NCI-H748 (cell line): Measurements from ENCODE around the gene MAPT.

Experiments
- DNase-seq: peaks from one replicate; lab custom pipeline; 2025; ENCODE audit not compliant: unreplicated experiment; lab: John Stamatoyannopoulos, UW

The MAPT gene

DNA sequence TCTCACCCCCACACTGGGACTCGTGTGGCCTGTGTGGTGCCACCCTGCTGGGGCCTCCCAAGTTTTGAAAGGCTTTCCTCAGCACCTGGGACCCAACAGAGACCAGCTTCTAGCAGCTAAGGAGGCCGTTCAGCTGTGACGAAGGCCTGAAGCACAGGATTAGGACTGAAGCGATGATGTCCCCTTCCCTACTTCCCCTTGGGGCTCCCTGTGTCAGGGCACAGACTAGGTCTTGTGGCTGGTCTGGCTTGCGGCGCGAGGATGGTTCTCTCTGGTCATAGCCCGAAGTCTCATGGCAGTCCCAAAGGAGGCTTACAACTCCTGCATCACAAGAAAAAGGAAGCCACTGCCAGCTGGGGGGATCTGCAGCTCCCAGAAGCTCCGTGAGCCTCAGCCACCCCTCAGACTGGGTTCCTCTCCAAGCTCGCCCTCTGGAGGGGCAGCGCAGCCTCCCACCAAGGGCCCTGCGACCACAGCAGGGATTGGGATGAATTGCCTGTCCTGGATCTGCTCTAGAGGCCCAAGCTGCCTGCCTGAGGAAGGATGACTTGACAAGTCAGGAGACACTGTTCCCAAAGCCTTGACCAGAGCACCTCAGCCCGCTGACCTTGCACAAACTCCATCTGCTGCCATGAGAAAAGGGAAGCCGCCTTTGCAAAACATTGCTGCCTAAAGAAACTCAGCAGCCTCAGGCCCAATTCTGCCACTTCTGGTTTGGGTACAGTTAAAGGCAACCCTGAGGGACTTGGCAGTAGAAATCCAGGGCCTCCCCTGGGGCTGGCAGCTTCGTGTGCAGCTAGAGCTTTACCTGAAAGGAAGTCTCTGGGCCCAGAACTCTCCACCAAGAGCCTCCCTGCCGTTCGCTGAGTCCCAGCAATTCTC, 132.1 kb downstream of the MAPT start:
- DNase-seq: no peak

DNA sequence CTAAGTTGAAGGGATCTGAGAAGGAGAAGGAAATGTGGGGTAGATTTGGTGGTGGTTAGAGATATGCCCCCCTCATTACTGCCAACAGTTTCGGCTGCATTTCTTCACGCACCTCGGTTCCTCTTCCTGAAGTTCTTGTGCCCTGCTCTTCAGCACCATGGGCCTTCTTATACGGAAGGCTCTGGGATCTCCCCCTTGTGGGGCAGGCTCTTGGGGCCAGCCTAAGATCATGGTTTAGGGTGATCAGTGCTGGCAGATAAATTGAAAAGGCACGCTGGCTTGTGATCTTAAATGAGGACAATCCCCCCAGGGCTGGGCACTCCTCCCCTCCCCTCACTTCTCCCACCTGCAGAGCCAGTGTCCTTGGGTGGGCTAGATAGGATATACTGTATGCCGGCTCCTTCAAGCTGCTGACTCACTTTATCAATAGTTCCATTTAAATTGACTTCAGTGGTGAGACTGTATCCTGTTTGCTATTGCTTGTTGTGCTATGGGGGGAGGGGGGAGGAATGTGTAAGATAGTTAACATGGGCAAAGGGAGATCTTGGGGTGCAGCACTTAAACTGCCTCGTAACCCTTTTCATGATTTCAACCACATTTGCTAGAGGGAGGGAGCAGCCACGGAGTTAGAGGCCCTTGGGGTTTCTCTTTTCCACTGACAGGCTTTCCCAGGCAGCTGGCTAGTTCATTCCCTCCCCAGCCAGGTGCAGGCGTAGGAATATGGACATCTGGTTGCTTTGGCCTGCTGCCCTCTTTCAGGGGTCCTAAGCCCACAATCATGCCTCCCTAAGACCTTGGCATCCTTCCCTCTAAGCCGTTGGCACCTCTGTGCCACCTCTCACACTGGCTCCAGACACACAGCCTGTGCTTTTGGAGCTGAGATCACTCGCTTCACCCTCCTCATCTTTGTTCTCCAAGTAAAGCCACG, 133.0 kb downstream of the MAPT start:
- DNase-seq: no peak

DNA sequence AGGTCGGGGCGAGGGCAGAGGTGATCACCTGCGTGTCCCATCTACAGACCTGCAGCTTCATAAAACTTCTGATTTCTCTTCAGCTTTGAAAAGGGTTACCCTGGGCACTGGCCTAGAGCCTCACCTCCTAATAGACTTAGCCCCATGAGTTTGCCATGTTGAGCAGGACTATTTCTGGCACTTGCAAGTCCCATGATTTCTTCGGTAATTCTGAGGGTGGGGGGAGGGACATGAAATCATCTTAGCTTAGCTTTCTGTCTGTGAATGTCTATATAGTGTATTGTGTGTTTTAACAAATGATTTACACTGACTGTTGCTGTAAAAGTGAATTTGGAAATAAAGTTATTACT, 133.6 kb downstream of the MAPT start:
- DNase-seq: no peak

DNA sequence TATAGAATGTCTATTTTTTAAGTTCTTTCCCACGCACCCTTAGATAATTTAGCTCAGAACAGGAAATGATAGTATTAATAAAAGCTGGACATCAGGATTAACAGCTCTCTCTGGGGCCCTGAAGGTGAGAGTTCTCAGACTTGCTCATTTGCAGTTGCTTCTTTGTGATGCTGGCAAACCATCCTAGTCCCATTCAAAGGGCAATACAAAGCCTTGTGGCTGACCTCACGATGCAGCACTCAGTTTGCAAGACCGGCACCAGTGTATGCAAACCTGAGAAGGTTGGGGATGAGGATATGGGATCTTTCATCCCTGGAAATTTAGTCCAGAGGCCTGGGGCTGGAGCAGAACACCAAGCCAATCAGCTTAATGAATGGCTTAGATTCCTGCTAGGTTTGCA, 134.0 kb downstream of the MAPT start:
- no peak for DNase-seq

DNA sequence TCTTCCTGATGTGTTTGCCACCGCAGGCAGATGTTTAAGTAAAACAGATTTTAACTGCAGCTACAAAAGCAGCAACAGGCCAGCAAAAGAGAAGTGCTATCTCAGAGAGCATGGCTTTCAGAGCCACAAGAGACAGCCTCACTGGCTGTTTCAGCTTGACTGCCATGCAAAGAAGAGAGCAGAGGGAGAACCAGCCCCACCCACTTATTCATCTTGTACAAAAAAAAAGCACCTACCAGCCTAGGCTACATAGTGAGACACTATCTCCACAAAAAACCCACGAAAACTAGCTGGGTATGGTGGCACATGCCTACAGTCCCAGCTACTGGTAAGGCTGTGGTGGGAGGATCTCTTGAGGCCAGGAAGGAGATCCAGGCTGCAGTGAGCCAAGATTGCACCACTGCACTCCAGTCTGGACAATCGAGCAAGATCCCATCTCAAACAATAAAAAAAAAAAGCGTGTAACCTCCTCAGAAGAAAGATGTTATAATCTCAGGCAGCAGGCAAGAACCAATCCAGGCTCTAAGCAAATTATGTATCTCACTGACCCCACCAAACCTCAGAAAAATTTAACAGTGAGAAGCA, 134.7 kb downstream of the MAPT start:
- no peak for DNase-seq

DNA sequence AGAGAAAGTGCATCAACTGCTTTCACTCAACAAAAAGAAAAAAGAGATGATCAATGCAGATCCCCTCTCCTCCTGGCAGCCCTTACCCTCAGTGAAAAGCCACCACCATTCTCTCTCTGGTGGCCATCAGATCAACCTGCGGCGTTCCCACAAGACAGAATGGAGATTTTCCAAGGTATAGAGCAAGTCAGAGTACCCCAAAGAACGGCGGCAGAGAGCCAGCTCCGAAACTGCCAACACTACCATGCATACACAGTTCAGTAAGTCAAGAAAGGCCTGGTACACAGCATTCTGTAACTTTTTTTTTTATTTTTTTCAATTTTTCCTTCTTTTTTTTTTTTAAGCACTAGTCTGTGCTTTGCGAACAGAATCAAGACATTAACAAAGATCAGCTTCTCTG, 135.3 kb downstream of the MAPT start:
- no peak for DNase-seq

DNA sequence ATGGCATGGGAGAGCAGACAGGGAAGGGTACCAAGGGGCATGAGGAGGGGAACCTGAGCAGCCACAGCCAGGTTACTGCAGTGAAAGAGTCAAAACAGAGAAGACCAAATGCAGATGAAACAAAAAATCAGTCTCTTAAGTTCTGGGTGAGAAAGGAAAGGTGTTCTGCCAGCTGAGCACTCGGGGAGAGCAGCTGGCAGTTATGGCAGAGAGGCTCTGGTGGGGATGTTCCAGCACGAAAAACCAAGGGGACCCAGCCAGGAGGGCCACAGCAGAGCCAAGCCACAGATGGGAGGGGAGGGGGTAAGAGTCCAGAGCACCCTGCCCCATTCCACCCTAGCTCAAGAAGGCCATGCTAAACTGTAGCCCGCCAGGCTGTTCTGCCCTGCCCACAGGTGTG, 136.4 kb downstream of the MAPT start:
- DNase-seq: no peak

DNA sequence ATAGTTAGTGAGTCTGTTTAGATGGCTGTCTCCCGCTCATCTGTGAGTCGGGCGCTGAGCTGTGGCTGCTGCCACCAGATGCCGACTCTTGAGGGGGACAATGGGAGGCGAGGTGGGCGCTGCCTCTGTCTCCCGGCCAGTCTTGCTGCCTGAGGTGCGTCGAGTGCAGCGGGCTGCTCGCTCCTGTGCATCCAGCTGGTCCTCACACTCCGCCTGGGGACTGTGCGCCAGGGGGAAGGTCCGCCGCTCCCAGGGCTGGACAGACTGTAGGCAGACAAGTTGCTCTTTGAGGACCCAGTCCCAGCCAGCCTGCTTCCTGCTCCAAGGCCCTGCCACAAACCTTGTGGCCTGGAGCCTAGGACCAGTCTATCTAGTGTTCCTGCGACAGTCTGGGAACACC, 137.1 kb downstream of the MAPT start:
- DNase-seq: no peak

DNA sequence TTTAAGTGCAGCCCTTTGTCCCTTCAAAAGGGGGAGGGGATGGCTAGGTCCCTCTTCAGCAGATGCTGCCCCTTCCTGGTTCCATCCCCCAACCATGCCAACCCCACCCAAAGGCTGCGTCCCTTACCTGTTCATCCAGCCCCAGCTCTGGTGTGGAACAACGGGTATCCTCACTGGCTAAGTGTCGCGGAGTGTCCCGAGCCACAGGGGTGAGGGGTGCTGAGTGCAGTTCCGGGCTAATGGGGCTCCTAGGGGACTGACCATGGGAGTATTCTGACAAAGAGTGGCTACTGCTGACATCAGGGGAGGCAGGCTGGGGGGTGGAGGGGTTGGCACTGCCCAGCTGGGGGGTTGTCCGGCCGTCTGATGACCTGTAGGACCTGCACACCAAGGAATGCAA, 137.6 kb downstream of the MAPT start:
- no peak for DNase-seq

DNA sequence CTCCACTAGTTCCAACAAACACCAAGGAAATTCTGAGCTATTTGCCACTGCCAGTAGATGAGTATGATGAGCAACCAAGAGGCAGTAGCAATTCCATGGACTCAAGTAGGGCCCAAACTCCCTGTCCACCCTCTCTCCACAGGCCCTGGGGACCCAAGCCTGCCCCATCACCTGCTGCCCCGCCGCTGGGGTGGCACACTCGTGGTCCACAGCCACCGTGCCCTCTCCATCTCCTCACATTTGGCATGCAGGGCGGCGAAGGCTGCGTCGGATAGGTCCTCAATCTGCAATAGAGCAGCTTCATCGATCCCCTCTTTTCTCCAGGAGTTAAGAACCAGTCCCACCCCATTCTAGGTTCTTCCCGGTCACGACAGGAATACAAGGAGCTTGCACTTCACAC, 138.6 kb downstream of the MAPT start:
- DNase-seq: no peak

DNA sequence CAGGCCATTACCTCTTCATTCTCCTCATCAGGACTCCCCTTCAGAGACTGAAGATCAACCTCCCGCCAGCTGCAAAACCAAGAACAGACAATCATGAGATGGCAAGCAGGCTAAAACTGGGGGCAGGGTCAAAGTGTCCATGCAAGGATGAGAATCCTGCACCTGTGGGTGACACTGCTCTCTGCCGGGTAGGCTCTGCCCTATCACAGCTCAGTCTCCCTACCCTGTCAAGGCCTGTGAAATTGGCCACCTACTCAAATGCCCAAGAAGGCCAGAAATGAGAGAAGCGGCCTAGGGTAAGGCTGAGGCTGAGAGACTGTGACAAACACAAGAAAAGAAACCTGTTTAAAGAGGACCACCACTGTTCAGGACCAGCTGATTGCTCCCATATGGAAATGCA, 139.0 kb downstream of the MAPT start:
- DNase-seq: no peak

DNA sequence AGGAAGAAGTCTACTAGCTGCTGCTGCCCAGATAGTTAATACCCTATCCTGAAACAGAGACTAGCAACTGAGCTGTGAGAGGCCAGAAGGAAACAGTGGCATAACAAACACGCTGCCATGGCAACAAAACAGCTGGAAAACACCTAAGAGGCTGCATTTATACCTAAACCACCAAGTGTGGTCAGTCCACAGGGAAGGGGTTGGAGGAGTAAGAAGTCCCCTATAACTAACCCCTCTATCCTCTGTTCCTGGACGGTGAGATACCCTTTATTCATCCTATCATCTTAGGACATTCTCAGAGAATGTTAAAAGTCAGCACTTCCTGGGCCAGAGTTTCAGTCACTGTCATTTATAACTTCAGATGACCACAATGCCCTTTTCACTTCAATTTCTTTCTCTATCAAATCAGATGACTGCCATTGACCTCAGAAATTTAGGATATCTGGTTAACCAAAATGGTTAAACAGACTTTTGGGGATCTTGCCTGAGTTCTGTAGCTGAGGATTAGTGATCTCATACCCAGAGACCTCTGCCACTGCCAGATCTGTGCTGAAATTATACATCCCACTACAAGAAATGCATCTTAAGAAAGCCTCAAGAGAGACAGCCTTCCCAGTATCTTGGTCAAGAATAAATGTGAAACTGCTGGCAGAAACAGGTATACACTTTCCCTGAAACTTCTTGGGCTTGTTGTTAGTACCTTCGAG, 140.9 kb downstream of the MAPT start:
- peak; percentile 24 for DNase-seq

DNA sequence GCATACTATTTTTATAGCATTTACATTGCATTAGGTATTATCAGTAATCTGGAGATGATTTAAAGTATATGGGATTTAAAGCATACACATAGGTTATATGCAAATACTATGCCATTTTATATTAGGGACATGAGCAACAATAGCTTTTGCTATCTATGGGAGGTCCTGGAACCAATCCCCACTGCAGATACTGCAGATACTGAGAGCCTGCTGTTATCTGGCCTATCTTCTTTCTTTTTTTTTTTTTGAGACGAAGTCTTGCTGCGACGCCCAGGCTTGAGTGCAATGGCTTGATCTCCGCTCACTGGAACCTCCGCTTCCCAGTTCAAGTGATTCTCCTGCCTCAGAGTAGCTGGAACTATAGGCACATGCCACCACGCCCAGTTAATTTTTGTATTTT, 142.1 kb downstream of the MAPT start:
- no peak for DNase-seq

DNA sequence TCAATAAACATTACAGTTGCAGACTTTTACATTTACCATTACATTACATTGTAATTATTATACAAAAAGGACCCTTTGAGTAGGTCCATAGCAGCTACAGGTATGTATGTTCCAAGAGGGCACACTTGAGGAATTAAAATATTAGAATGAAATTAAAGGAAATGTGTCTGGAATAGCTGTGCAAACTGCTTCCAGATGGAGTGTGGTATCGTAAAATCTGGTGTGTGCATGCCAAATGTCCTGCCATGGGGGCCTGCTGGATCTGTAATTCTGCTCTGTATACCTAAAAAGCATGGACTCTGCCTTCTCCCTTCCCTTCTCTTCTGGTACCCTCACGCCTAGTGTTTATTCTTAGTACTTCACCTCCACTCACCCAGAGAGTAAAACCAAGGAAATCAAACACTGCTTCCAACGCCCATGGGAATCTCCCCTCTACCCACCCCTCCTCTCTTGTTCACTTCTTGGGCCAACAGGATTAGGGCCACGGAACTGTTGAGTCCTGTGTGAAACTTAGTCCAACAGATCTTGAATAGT, 143.4 kb downstream of the MAPT start:
- DNase-seq: no peak

DNA sequence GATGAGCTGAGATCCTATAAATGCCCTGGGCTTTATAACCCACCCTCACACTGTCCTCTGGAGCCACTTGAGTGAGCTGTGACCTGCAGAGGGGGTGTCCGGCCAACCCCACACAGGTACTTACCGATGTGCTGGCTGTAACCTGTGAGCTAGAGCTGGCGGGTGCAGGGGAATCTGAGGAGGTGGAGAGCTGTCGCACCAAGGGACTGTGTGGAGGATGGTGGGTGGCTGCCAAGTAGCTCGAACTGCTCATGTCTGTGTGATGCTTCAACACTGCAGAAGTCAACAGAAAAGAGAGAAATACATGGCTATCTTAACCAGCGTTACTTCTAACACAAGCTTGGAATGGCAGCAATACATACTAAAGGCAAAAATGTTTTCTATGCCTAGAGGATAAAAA, 144.1 kb downstream of the MAPT start:
- DNase-seq: no peak

DNA sequence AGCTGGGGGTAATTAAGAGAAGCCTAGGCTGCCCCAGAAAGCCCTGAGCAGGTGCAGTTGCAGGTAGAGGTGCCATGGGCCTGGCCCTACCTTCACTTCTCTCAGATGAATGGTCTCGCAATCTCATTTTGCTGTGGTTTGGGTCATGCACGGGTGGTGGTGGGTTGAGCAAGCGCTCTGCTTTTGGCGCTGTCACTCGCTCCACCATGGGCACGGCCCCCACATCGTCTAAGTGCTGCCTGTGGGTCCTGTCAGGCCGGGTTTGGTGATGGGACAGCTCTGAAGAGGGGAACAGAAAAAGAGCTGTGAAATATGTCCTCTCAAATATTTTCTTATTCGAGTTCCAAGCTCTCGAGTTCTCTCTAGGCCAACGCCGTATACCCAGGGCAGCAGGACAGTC, 144.6 kb downstream of the MAPT start:
- no peak for DNase-seq

DNA sequence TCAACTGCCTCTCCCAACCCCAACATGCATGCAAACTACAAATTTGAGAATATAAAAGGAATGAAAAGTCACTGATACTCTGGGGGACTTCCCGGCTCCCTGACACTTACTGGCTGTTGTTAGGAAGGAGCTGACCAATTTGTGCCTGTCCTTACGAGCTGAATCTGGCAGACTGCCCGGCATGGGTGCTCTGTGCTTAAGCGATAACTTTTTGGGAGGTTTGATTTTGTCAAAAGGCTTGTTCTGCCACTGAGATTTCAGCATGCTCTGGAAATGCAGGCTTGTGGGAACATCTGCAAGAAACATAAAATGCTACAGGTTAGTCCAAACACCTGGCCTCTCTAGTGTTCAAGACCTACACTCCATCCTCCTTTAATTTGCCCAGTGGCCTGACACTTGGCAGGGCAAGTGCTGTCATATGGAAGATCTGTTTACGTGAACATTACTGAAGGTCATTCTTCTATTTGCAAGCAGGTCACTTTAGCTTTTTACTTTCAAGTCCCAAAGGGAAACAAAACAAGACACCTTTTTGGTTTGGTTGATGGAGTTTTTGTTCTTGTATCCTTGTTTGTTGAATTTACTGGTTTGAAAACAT, 145.3 kb downstream of the MAPT start:
- no peak for DNase-seq

DNA sequence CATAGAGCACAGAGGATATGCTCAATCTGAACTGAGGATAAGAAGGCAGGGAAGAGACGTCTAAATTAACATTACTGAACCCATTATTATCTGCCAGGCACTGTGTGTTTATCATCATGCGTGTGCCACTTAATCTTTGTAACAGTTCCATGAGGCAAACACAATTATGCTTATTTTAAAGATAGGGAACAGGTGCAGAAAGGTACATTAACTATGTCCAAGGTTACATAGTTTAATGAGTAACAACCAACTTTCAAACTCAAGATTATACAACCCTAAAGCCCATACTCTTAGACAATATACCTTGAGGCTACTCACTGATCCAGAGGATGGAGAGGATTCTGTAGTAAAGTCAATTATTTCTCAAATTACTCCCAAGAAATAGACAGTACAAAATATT, 147.9 kb downstream of the MAPT start:
- no peak for DNase-seq

DNA sequence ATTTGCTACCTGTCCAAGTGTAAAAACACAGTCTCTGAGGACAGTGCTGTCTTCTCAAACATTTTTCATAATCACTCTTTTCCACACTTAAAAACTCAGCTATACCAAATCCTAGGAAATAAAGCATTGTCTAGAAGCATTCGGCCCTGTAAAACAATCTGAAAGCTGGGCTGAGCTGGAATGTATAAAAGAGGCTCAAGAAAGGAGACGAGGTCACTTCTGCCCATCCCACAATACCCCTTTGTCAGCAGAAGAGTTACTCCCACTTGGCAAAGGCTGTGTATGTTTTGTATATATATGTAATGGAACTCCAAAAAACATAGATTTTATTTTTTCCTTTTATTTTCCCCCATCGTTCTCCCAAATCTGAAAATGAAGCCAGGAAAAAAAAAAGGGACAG, 148.6 kb downstream of the MAPT start:
- DNase-seq: no peak

DNA sequence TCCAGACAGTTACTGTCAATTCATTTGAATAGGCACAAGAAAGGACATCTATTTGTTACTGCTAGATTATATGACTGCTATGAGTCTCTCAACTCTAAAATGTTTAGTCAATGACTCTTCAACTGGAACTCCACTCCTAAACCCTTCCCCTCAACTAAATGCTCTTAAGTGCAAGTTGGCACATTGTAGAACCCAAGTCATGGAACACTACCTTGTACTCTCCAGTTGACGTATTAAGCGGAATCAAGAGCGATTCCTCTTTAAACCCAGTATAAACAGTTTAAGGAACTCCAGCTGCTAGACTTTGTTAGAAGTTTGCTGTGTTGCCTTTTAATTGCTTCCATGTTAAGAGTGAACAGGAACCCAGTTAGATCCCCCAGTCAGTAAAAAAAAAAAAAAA, 149.3 kb downstream of the MAPT start:
- DNase-seq: no peak
